Upper lobe of left lung (tissue), 4 donors: ENCODE results near the gene CREB1.

Experiments used
- POLR2A ChIP-seq, 4 donors: fragments of 450-650 bp; IDR thresholded peaks; one replicate each; pipeline ENCODE4 v1.5.1; 2016 to 2017; ENCODE audit warnings: antibody characterized with exemption in 4 of 4, mild to moderate bottlenecking in 2 of 4
- TF ChIP-seq, protein P1 (sequence below), 6 experiments: fragments of 450-650 bp in 4 of 6; fragments of 200-600 bp in 2 of 6; sonication (generic) in 2 of 6; IDR thresholded peaks; one replicate each; pipeline ENCODE4 v1.5.1; 2016 to 2019; ENCODE audit warnings: antibody characterized with exemption in 6 of 6

- TF ChIP-seq, protein P1, sequence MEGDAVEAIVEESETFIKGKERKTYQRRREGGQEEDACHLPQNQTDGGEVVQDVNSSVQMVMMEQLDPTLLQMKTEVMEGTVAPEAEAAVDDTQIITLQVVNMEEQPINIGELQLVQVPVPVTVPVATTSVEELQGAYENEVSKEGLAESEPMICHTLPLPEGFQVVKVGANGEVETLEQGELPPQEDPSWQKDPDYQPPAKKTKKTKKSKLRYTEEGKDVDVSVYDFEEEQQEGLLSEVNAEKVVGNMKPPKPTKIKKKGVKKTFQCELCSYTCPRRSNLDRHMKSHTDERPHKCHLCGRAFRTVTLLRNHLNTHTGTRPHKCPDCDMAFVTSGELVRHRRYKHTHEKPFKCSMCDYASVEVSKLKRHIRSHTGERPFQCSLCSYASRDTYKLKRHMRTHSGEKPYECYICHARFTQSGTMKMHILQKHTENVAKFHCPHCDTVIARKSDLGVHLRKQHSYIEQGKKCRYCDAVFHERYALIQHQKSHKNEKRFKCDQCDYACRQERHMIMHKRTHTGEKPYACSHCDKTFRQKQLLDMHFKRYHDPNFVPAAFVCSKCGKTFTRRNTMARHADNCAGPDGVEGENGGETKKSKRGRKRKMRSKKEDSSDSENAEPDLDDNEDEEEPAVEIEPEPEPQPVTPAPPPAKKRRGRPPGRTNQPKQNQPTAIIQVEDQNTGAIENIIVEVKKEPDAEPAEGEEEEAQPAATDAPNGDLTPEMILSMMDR (IDR thresholded peaks at IDR 0.05): no peak
- TF ChIP-seq POLR2A (IDR thresholded peaks at IDR 0.05): no peak
Measured at GRCh38 chr2:207589143-207589542, 59.4 kb downstream of the CREB1 start.
